ENCODE results near the gene RUNX1. TPM values are rescaled to one million over a fixed set of nuclear protein-coding genes. Genes with fewer than 3 reads are reported as not detected.

RUNX1 gene
- total RNA-seq, 1 donor from 2014 or later, result 62.1 TPM

- H3K27ac ChIP-seq, result no peak overlapping the region
- no peaks in the 10 kb centered on the region for H3K36me3 ChIP-seq
- H3K4me3 ChIP-seq, result no peak overlapping the region
- TF ChIP-seq POLR2A (IDR thresholded peaks at IDR 0.05) (no peak), CTCF (IDR thresholded peaks at IDR 0.05) (no peak), POLR2AphosphoS5 (IDR thresholded peaks at IDR 0.05; ENCODE audit: insufficient read depth in 1 of 2, low read depth in 1 of 2) (no peak)
- H3K9me3 ChIP-seq, result no peaks in the 10 kb centered on the region
- H3K4me1 ChIP-seq, result no peaks in the 10 kb centered on the region
- intact Hi-C loops (cut with DNase I), result no loop called here
- no peaks in the 10 kb centered on the region for H3K27me3 ChIP-seq
- DNase-seq (ENCODE audit: extremely low spot score in 2 of 2), result no peak
Observed at GRCh38 chr21:35057428-35057827, 8.3 kb upstream of the RUNX1 start.

- Histone ChIP-seq H3K27me3 (no peaks in the 10 kb centered on the region), H3K27ac (no peak overlapping the region), H3K4me3 (no peak overlapping the region), H3K9me3 (no peaks in the 10 kb centered on the region), H3K36me3 (no peaks in the 10 kb centered on the region), H3K4me1 (peaks cover 12% of the 10 kb centered on the region)
- DNase-seq (ENCODE audit: extremely low spot score in 2 of 2), result peak in 1 of 2 donors; percentile 94
- intact Hi-C loops (cut with DNase I), result no loop called here
- no peak for TF ChIP-seq CTCF (IDR thresholded peaks at IDR 0.05)
- TF ChIP-seq POLR2AphosphoS5 (IDR thresholded peaks at IDR 0.05; ENCODE audit: insufficient read depth in 1 of 2, low read depth in 1 of 2), result no peak
- TF ChIP-seq POLR2A (IDR thresholded peaks at IDR 0.05), result no peak
Observed at GRCh38 chr21:35053356-35054096, 4.4 kb upstream of the RUNX1 start.

- TF ChIP-seq POLR2A (IDR thresholded peaks at IDR 0.05), result no peak
- no peak for TF ChIP-seq POLR2AphosphoS5 (IDR thresholded peaks at IDR 0.05; ENCODE audit: insufficient read depth in 1 of 2, low read depth in 1 of 2)
- Histone ChIP-seq H3K4me1 (peaks cover 18% of the 10 kb centered on the region), H3K27ac (no peak overlapping the region), H3K4me3 (no peak overlapping the region), H3K9me3 (no peaks in the 10 kb centered on the region), H3K36me3 (no peaks in the 10 kb centered on the region), H3K27me3 (no peaks in the 10 kb centered on the region)
- DNase-seq (ENCODE audit: extremely low spot score in 2 of 2), result no peak
- intact Hi-C loops (cut with DNase I), result no loop called here
Observed at GRCh38 chr21:35052801-35053200, 3.7 kb upstream of the RUNX1 start.

- Histone ChIP-seq H3K9me3 (no peaks in the 10 kb centered on the region), H3K4me1 (peaks cover 26% of the 10 kb centered on the region), H3K27ac (no peak overlapping the region), H3K36me3 (no peaks in the 10 kb centered on the region), H3K27me3 (no peaks in the 10 kb centered on the region), H3K4me3 (no peak overlapping the region)
- peak in 1 of 2 donors; percentile 85 for DNase-seq (ENCODE audit: extremely low spot score in 2 of 2)
- intact Hi-C loops (cut with DNase I), result no loop called here
- TF ChIP-seq POLR2A (IDR thresholded peaks at IDR 0.05), result no peak
- TF ChIP-seq POLR2AphosphoS5 (IDR thresholded peaks at IDR 0.05; ENCODE audit: insufficient read depth in 1 of 2, low read depth in 1 of 2), result peak; percentile 9 to 53
Observed at GRCh38 chr21:35051287-35051818, 2.3 kb upstream of the RUNX1 start.

GRCh38 chr21:35050348-35051286 lies 1.5 kb upstream of the RUNX1 start:
- H3K27ac ChIP-seq, result no peak overlapping the region
- DNase-seq (ENCODE audit: extremely low spot score in 2 of 2), result peak in 1 of 2 donors; percentile 22
- H3K4me1 ChIP-seq, result peaks cover 26% of the 10 kb centered on the region
- TF ChIP-seq CTCF (IDR thresholded peaks at IDR 0.05), result no peak
- no peak for TF ChIP-seq POLR2AphosphoS5 (IDR thresholded peaks at IDR 0.05; ENCODE audit: insufficient read depth in 1 of 2, low read depth in 1 of 2)
- no peak for TF ChIP-seq POLR2A (IDR thresholded peaks at IDR 0.05)
- intact Hi-C loops (cut with DNase I), result no loop called here
- H3K4me3 ChIP-seq, result no peak overlapping the region
- no peaks in the 10 kb centered on the region for H3K36me3 ChIP-seq
- H3K27me3 ChIP-seq, result no peaks in the 10 kb centered on the region
- H3K9me3 ChIP-seq, result no peaks in the 10 kb centered on the region

All from vagina (tissue), 2 donors.